Measurements from ENCODE around the gene PTK7.
"Not testable (repeated sequence)": the region's sequence is repeated elsewhere in the genome, so short reads cannot be mapped to it uniquely, and the experiment has no call there.

Gene PTK7

GRCh38 chr6:43120101-43120763 is 44.1 kb downstream of the PTK7 start:
- FAIRE-seq: no peak

GRCh38 chr6:43120944-43121913 is 45.1 kb downstream of the PTK7 start:
- peak; percentile 69 for FAIRE-seq

- no peak for FAIRE-seq
Observed at GRCh38 chr6:43122146-43122545, 46.0 kb downstream of the PTK7 start.

GRCh38 chr6:43123461-43124314 is 47.6 kb downstream of the PTK7 start:
- no peak for FAIRE-seq

- no peak for FAIRE-seq
Observed at GRCh38 chr6:43124481-43124880, 48.4 kb downstream of the PTK7 start.

GRCh38 chr6:43125119-43125518 is 49.0 kb downstream of the PTK7 start:
- FAIRE-seq: no peak

GRCh38 chr6:43125555-43125954 is 49.4 kb downstream of the PTK7 start:
- no peak for FAIRE-seq

GRCh38 chr6:43127180-43127579 is 51.1 kb downstream of the PTK7 start:
- no peak for FAIRE-seq

- no peak for FAIRE-seq
Observed at GRCh38 chr6:43127877-43128276, 51.8 kb downstream of the PTK7 start.

GRCh38 chr6:43128926-43129325 is 52.8 kb downstream of the PTK7 start:
- FAIRE-seq: no peak

- FAIRE-seq: no peak
Observed at GRCh38 chr6:43129434-43130194, 53.5 kb downstream of the PTK7 start.

- FAIRE-seq: no peak
Observed at GRCh38 chr6:43130429-43130828, 54.3 kb downstream of the PTK7 start.

- not testable (repeated sequence) for FAIRE-seq
Observed at GRCh38 chr6:43131379-43131778, 55.3 kb downstream of the PTK7 start.

GRCh38 chr6:43138267-43138666 is 62.2 kb downstream of the PTK7 start:
- FAIRE-seq: no peak

GRCh38 chr6:43139973-43140372 is 63.9 kb downstream of the PTK7 start:
- FAIRE-seq: not testable (repeated sequence)

- no peak for FAIRE-seq
Observed at GRCh38 chr6:43141644-43142043, 65.5 kb downstream of the PTK7 start.

GRCh38 chr6:43142101-43142500 is 66.0 kb downstream of the PTK7 start:
- FAIRE-seq: no peak

- no peak for FAIRE-seq
Observed at GRCh38 chr6:43143235-43144128, 67.4 kb downstream of the PTK7 start.

- no peak for FAIRE-seq
Observed at GRCh38 chr6:43144879-43145278, 68.8 kb downstream of the PTK7 start.

- FAIRE-seq: no peak
Observed at GRCh38 chr6:43146261-43146660, 70.1 kb downstream of the PTK7 start.
